DMS114 treated with DMSO at 0.1 percent for 48 hours (cell line): Measurements from ENCODE around the gene KCNN1.
"Not testable (repeated sequence)": the region's sequence is repeated elsewhere in the genome, so short reads cannot be mapped to it uniquely, and the experiment has no call there.

Source experiments
- DNase-seq: peaks from one replicate; lab custom pipeline; 2025; ENCODE audit not compliant: unreplicated experiment; lab: John Stamatoyannopoulos, UW

Gene KCNN1

DNA sequence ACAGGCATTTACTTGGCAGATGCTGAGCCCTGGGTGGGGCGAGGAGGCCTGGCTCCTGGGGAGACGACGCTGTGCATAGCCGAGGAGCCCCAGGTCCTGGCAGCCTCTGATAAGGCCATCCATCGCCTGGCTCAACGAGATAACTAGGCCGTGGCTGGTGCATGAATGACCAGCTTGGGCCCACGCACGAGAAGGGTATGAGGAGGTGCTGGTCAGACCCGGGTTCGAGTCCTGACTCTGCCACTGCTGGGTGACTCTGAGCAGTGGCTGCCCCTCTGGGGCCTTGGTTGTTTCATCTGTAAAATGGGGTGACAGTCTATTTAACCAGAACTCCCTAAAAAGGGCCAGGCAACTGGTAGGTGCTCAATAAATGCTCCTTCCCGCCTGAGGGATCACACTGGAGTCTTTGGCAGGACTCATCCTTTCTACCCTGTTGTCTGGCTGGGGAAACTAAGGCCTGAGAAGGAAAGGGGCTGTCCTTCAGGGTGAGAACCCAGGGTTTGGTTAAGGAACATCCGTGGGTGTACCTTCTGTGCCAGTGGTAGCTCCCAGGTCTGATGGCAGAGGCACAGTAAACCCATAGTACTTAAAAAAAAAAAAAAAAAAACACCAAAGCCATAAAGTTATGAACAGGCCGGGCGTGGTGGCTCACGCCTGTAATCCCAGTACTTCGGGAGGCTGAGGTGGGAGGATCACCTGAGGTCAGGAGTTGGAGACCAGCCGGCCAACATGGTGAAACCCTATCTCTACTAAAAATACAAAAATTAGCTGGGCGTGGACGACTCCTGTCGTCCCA is 33.0 kb downstream of the KCNN1 start:
- no peak for DNase-seq

DNA sequence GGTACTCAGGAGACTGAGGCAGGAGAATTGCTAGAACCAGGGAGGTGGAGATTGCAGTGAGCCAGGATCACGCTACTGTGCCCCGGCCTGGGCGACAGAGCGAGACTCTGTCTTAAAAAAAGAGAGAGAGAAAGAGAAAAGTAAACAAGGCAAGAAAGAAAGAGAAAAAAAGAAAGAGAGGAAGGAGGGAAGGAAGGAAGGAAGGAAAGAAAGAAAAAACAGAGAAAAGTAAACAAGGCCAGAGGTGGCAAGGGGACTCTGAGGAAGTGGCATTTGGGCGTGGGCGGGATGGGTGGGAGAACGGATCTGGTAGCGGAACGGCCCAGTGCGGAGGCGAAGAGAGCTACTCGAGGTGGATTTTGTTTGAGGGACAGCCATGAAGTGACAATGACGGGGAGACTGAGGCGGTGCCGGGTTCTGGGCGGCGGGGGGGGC is 33.6 kb downstream of the KCNN1 start:
- DNase-seq, result no peak

DNA sequence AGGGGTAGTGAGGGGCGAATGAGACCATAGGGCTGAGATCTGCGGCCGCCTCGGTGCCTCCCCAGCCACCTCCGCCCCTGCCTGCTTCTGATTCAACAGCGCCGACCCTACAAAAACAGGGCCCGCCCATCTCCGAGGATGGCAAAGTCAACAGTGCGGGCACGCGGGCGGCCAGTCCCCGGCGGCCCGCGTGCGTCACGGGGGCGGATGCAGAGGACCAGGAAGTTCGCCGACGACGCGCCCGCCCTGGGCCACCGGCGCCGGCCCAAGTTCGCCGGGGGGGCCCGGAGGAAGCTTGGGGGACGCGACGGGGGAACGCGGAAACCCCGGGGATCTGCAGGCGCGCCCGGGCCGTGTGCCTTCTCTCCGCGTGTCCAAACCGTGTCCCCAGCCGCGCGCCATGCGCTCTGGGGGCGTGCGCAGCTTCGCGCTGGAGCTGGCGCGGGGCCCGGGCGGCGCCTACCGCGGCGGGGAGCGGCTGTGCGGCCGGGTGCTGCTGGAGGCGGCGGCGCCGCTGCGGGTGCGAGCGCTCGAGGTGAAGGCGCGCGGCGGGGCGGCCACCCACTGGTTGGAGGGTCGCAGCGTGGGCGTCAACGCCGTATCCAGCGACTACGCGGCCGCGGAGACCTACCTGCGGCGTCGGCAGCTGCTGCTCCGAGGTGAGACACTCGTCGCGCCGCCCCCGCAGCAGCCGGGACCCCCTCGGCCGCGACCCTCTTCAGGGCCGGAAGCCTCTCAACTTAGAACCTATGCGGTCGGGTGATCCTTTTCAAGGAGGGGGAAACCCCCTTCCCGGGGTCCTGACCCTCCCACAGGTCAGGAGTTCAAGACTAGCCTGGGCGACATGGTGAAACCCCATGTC is 34.2 kb downstream of the KCNN1 start:
- DNase-seq, result peak; percentile 51

DNA sequence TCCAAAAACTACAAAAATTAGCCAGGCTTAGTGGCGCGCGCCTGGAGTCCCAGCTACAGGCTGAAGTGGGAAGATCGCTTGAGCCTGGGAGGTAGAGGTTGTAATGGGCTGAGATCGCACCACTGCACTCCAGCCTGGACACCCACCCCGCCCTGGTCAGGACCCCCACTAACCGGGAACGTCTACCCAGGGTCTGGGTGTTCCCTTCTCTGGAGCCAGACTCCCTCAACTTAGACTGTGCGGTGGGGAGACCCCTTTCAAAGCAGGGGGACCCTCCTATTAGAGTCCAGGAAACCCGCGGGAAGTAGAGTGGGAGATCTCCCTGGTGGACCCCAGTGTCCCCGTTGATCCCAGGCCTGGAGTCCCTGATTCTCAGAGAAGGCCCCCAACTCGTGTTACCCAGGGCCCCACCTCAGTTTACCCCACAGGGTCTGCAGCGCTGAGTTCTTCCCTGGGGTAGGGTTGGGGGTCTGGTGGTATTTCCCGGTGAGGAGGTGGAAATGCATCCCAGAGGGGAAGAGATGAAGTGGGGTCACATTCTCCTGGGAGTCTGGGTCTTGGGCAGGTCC is 35.0 kb downstream of the KCNN1 start:
- peak; percentile 15 for DNase-seq

DNA sequence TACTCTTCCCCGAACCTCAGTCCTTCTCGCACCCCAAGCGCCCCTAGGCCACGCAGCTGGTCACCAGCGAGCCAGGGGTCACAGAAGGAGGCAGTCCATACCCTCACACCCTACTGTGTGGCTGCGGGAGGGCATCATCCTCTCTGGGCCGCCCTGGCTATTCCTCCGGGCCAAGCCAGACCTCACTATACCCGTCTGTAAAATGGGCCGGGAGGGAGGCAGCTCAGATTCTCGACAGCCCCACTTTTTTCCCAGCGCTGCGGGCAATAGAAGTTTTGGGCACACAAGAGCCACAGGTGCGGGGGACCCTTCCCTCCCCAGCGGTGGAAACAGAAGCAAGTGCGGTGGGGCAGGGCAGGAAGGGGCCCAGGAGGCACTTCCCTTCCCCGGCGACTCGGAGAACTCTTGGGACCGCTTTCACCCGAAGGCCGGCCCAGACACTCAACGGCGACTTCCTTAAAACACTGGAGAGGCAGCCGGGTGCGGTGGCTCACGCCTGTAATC is 35.5 kb downstream of the KCNN1 start:
- no peak for DNase-seq

DNA sequence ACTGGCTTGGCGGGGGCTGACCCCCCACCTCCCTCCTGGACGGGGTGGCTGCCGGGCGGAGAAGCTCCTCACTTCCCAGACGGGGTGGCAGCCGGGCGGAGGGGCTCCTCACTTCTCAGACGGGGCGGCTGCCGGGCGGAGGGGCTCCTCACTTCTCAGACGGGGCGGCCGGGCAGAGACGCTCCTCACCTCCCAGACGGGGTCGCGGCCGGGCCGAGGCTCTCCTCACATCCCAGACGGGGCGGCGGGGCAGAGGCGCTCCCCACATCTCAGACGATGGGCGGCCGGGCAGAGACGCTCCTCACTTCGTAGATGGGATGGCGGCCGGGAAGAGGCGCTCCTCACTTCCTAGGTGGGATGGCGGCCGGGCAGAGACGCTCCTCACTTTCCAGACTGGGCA is 38.8 kb downstream of the KCNN1 start:
- not testable (repeated sequence) for DNase-seq

DNA sequence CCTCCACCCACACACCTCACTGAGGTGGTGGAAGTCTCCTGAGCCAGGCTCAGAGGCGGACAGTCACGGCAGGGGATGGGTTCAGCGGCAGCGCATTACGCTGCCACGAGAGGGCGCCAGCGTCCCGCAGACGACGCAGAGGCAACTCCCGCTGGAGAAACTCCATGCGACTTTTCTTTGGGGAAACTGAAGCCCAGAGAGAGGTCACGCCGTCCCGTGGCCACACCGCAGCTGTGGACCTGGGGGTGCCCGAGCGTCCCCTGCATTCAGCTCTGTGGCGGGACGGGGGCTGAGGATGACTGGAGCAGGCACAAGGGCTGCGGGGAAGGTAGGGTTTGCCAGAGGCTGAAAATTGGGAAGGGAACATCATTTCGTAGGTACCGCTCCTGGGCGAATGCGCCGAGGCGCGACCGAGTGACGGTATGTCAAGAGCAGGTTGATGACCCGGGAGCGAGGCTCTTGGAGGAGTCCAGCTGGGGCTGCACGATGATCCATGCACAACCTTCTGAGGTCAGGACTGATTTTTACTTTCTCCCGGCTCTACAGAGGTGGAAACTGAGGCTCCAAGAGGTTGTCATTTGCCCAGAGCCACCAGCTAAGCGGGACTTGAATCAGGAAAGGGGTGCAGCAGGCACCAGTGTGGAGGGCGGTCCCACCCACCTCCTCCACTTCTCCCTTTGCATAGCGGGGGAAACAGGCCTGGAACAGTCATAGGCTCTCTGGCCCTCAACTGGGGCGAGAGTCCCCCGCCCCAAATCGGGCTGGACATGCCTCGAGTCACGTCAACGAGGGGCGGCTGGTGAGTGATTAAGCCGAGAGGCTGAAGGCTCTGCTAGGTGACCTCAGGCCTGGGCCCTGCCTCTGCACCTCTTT is 40.4 kb downstream of the KCNN1 start:
- DNase-seq, result peak; percentile 62

DNA sequence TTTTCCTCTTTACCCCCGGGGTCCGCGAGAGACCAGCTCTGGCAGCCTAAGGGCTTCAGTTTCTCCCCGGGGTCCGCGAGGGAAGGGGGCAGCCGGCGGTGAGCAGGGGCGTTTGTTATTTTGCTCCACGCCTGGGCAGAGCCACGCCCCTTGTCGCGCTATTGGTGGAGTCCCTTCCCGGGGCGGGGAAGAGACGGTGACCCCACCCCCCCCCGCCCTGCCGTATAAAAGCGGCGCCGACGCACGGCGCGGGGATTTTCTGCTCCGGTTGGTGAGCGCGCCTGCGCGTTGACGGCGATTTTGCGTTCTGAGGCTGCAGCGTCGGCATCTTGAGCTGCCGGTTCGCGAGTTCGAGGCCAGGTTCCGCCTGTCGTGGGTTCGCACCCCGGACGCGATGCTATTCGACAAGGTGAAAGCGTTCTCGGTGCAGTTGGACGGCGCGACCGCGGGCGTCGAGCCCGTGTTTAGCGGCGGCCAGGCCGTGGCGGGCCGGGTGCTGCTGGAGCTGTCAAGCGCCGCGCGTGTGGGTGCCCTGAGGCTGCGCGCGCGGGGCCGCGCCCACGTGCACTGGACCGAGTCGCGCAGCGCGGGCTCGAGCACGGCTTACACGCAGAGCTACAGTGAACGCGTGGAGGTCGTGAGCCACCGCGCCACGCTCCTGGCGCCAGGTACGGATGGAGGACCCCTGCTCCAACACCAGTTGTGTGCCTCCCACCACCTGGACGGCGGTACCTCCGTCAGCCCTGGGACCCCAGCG is 41.2 kb downstream of the KCNN1 start, which contains the start of gene ARRDC2:
Gene ARRDC2 (plus strand): TSS at position 254 of the 757 bp plus-strand sequence. CDS start 141 bp downstream, at position 395.
- peak; percentile 87 for DNase-seq

DNA sequence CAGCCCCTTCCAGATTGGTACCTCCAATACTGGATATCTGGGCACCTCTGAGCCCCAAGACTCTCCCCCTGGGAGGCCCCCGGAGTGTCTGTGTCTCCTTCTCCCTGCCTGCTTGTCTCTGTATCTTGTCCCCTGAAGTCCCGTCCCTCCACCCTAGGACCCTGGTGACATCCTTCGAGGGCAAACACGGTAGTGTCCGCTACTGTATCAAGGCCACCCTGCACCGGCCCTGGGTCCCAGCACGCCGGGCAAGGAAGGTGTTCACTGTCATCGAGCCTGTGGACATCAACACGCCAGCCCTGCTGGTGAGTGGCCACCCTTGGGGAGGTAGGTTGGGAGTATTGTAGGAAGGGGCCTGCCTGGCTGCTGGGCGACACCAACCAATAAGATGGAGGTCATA is 41.9 kb downstream of the KCNN1 start:
- DNase-seq, result no peak

DNA sequence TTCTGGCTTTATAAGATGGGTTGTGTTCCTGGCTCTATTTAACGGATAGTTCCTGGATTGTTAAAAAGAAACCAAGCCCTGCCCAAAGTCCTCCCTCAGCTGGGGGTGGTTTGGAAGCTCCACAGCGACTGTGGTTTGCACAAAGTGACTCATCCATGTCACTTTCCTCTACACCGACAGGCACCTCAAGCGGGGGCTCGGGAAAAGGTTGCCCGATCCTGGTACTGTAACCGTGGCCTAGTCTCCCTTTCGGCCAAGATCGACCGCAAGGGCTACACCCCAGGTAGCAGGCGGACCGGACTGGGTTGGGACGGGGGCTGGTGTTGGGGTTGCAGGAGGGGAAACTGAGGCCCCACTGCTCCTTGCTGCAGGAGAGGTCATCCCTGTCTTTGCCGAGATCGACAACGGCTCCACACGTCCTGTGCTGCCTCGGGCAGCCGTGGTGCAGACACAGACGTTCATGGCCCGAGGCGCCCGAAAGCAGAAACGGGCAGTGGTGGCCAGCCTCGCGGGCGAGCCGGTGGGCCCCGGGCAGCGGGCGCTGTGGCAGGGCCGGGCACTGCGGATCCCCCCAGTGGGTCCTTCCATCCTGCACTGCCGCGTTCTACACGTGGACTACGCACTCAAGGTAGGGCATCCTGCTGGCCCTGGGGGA is 42.6 kb downstream of the KCNN1 start:
- DNase-seq, result no peak

DNA sequence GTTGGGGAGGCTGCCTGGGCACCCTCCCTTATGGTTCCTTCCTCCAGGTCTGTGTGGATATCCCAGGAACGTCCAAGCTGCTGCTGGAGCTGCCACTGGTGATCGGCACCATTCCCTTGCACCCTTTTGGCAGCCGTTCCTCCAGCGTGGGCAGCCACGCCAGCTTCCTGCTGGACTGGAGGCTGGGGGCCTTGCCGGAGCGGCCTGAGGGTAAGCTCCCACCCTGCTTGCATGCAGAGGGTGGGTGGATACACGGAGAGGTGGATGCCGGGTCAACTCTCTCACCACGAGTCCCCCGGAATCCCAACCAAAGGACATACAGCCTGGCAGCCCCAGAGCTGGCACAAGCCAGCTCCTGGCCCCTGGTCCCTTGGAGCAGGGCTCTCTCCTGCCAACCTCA is 43.2 kb downstream of the KCNN1 start:
- no peak for DNase-seq

DNA sequence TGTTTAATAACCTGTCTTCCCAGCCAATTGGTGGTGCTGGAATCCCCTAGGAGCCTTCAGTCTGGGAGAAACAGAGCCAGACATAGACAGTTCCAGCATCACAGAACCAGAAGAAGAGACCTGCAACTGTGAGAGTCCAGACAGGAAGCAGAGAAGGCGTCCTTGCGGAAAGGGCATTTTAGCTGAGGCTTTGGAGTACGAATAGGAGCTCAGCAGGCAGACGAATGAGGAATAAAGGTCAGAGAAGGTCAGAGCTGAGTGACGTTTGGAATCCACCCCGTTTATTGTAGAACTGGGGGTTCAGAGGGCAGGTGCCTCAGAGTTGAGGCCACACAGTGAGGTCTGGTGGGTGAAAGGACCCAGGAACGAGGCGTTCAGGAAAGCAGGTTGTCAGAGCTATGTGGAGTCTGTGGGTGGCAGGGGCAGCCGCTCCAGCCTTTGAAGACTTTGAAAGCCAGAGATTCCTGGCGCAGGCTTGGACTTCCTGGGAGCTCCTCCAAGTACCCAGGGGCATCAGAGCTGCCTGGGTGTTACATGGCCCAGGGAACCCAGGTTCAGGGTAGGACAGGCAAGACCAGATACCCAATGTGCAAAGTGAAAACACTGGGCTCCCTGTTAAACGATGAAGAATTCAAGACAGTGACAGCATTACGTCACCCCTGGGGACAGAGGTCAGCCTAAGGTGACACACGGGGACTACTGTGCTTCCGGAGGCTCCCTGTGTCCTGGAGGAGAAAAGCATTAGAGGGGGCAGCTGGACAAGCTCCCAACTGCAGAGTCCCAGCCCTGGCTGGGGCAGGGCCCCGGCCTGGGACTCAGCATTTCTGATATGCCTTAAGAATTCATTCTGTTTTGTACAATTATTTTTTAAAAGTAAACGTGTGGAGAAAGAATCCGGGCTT is 46.6 kb downstream of the KCNN1 start:
- no peak for DNase-seq

DNA sequence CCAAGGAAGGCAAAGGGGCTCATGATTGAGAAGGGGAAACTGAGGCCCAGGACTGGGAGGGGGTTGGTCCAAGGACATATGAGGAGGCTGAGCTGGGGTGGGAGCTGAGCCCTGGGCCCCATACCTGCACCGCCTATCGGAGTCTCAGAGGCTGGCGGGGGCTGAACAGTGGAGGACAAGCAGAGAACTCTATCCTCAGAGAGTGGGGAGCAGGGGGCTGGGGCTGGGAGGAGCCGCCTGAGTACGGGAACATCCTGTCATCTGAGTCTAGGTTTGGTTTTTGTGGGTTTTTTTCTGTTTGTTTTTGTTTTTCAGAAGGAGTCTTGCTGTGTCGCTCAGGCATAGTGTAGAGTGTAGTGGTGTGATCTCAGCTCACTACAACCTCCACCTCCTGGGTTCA is 47.3 kb downstream of the KCNN1 start:
- no peak for DNase-seq

DNA sequence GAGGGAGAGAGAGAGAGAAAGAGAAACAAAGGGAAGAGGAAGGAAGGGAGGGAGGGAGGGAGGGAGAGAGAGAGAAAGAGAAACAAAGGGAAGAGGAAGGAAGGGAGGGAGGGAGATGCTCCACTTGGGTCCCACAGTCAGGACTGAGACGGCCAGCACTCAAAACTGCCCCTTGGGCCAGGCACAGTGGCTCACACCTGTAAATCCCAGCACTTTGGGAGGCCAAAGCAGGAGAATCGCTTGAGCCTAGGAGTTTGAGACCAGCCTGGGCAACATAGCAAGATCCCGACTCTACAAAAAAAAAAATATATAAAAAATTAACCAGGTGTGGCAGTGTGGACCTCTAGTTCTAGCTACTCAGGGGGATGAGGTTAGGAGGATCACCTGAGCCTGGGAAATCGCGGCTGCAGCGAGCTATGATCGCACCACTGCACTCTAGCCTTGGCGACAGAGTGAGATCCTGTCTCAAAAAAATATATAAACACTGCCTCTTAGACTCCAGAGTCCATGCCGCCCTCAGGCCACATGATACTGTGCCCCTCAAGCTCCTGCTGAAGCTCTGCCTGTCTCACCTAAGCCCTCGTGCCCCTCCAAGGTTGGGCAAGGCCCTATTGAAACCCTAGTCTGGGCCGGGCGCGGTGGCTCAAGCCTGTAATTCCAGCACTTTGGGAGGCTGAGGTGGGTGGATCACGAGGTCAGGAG is 49.5 kb downstream of the KCNN1 start:
- no peak for DNase-seq

DNA sequence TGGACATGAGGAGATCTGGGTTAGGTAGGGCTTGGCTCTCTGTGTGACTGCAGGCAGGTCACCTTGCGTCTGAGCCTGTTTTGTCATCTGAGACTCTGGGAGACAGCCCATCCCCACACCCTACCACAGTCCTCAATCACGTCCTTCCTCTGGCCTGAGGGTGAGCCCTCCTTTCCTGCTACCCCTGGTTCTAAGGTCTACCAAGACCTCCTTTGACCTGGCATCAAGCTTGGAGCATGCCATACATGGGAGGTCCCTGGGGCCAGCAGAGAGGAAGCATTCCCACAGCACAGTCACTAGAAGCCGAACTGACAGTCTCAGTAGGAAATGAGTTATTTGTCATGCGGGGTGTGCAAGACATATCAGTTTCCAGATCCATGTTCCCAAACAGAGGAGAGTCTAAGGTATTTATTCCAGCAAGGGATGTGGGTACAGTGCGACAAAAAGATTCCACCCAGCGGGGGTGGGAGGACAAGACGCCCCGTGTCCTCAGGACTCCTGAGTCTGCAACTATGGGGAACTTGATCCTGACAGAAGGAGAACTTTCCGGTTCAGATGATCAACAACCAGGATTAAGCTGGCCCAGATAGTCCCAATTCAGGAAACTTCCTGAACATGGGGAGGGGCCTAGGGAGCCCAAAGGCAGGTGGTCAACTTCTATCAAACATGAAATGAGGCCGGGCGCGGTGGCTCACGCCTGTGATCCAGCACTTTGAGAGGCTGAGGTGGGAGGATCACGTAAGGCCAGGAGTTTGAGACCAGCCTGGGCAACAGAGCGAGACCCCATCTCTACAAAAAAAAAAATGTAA is 50.6 kb downstream of the KCNN1 start:
- no peak for DNase-seq

DNA sequence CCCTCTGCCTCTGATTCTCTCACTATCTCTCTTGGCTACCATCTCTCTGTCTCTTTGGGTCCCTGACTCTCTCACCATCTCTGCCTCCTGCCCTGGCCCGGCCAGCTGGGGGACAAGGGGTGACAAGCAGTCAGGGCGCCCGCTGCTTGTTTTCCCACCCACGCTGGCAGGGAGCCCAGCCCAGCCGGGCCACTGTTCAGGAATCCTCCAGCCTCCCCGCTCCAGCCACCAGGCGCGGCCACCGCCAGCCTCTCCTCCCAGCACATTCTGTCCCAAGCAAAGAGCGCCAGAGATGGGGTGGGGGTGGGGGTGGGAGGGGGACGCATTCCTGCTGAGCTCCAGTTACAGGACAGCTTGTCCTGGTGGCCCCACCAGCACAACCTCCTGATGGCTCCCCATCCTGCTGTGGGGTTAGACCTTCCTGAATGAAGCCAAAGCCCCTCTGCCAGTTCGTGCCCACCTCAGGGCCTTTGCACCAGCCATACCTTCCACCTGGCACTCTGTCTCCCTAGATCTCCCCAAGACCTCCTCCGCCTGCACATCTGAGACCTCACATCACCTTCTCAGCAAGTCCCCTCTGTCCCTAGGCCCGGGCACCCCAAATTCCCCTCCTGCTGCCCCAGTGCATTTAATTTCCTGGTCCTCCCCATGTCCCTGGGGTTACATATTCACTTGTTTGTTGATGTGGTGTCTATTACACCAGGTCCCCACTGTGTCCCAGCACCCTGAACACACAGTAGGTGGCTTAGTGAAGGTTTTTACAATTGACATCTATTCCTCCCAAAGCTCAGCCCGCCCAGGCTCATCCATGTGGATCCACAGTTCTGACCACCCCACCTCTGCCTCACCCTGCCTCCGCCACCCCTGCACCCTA is 53.5 kb downstream of the KCNN1 start:
- DNase-seq, result no peak
